A549 (cell line): ENCODE measurements around the gene NEK5. TPM values are rescaled to one million over a fixed set of nuclear protein-coding genes. Genes with fewer than 3 reads are reported as not detected.

Source experiments
- ATAC-seq, 2 experiments: fragments of 200-7000 bp in 1 of 2; fragments of >200 bp in 1 of 2; cut with Nextera tagmentation in 1 of 2; cut with Tn5 transposase in 1 of 2; 3 replicates each; pipeline versions ENCODE4 v1.8.0 to v1.9.1; 2018 to 2020; ENCODE audit warnings: mild to moderate bottlenecking in 1 of 2, moderate library complexity in 1 of 2
- CTCF ChIA-PET: fragments of 300-600 bp; sonication (Branson Sonifier 250); formaldehyde crosslinking; extraction: SDS; loops from one replicate; lab custom pipeline; 2021; ENCODE audit warnings: antibody characterized with exemption, inconsistent platforms; lab: Yijun Ruan, JAX
- POLR2A ChIA-PET: fragments of 350-600 bp; formaldehyde crosslinking; extraction: SDS; loops from one replicate; lab custom pipeline; 2021; ENCODE audit warnings: antibody characterized with exemption, inconsistent platforms; lab: Yijun Ruan, JAX
- DNase-seq, 2 experiments: peaks; one replicate each; pipeline versions ENCODE4 v3.0.0 to v3.0.0-alpha.2; 2011 to 2016; ENCODE audit warnings: low read depth in 1 of 2, low spot score in 1 of 2
- FAIRE-seq: peaks from 2 replicates; lab custom pipeline; 2011; peaks lifted over from hg19 to GRCh38; lab: Jason Lieb, UNC
- H3K27ac ChIP-seq, 2 experiments: fragments of >200 bp; sonication (Bioruptor Twin); formaldehyde crosslinking; 3 replicates each; pipeline ENCODE4 v1.5.1; 2016 to 2017
- H3K4me1 ChIP-seq: fragments of >200 bp; sonication (Bioruptor Twin); formaldehyde crosslinking; 3 replicates; pipeline ENCODE4 v1.6.1; 2016
- H3K4me2 ChIP-seq: fragments of >200 bp; sonication (Bioruptor Twin); formaldehyde crosslinking; 3 replicates; pipeline ENCODE4 v1.6.1; 2016
- H3K4me3 ChIP-seq: fragments of >200 bp; sonication (Bioruptor Twin); formaldehyde crosslinking; 3 replicates; pipeline ENCODE4 v1.5.1; 2016
- H3K9me3 ChIP-seq: fragments of >200 bp; sonication (Bioruptor Twin); formaldehyde crosslinking; 3 replicates; pipeline ENCODE4 v1.6.1; 2016
- BCL3 ChIP-seq: fragments of >200 bp; sonication (Bioruptor Twin); formaldehyde crosslinking; IDR thresholded peaks from 3 replicates; pipeline ENCODE4 v1.6.1; 2016
- BHLHE40 ChIP-seq: IDR thresholded peaks from 2 replicates; pipeline ENCODE4 v1.6.1; 2012; ENCODE audit warnings: low read depth, low read length, inconsistent platforms
- CBX2 ChIP-seq: fragments of 200-600 bp; sonication (generic); IDR thresholded peaks from 2 replicates; pipeline ENCODE4 v1.6.1; 2016; ENCODE audit warnings: low read depth, mild to moderate bottlenecking, borderline replicate concordance
- CEBPB ChIP-seq, 2 experiments: fragments of >200 bp in 1 of 2; sonication (Bioruptor Twin) in 1 of 2; formaldehyde crosslinking in 1 of 2; IDR thresholded peaks; 2 replicates each; pipeline ENCODE4 v1.6.1; 2012 to 2016
- EHF ChIP-seq: fragments of 250-450 bp; sonication (Bioruptor Pico); IDR thresholded peaks from 2 replicates; pipeline ENCODE4 v1.5.0; 2020; ENCODE audit warnings: mild to moderate bottlenecking
- EHMT2 ChIP-seq: fragments of 200-600 bp; sonication (generic); IDR thresholded peaks from 2 replicates; pipeline ENCODE4 v1.6.1; 2016; ENCODE audit warnings: antibody characterized with exemption, low read depth, mild to moderate bottlenecking, moderate library complexity
- ELK1 ChIP-seq: fragments of 150-350 bp; IDR thresholded peaks from 2 replicates; pipeline ENCODE4 v1.6.1; 2014; ENCODE audit warnings: low read depth, mild to moderate bottlenecking, low read length
- ESRRA ChIP-seq: fragments of 150-350 bp; IDR thresholded peaks from 2 replicates; pipeline ENCODE4 v1.6.1; 2014; ENCODE audit warnings: mild to moderate bottlenecking, low read length, borderline replicate concordance
- FOSB ChIP-seq: fragments of 250-450 bp; sonication (Bioruptor Pico); IDR thresholded peaks from 2 replicates; pipeline ENCODE4 v1.5.0; 2020; ENCODE audit warnings: mild to moderate bottlenecking, moderate library complexity
- HEYL ChIP-seq: fragments of 250-450 bp; sonication (Bioruptor Pico); IDR thresholded peaks from 2 replicates; pipeline ENCODE4 v1.8.0; 2021; ENCODE audit warnings: mild to moderate bottlenecking, moderate library complexity
- HOXA7 ChIP-seq: fragments of 250-450 bp; sonication (Bioruptor Pico); IDR thresholded peaks from 2 replicates; pipeline ENCODE4 v1.5.0; 2020; ENCODE audit warnings: mild to moderate bottlenecking, moderate library complexity
- HOXB13 ChIP-seq: fragments of 250-450 bp; sonication (Bioruptor Pico); IDR thresholded peaks from 2 replicates; pipeline ENCODE4 v1.5.0; 2020; ENCODE audit warnings: low read depth, mild to moderate bottlenecking, moderate library complexity
- HOXB5 ChIP-seq: fragments of 250-450 bp; sonication (Bioruptor Pico); IDR thresholded peaks from 2 replicates; pipeline ENCODE4 v1.5.0; 2020; ENCODE audit warnings: mild to moderate bottlenecking, moderate library complexity
- JUN ChIP-seq, 2 experiments: fragments of >200 bp; sonication (Bioruptor Twin); formaldehyde crosslinking; IDR thresholded peaks; 2 replicates in 1 of 2; 3 replicates in 1 of 2; pipeline ENCODE4 v1.6.1; 2016 to 2017
- JUNB ChIP-seq: fragments of >200 bp; sonication (Bioruptor Twin); formaldehyde crosslinking; IDR thresholded peaks from 2 replicates; pipeline ENCODE4 v1.6.1; 2016
- KDM1A ChIP-seq: fragments of 200-600 bp; sonication (generic); IDR thresholded peaks from 2 replicates; pipeline ENCODE4 v1.6.1; 2016; ENCODE audit warnings: low read depth, mild to moderate bottlenecking
- MYC ChIP-seq: IDR thresholded peaks from 2 replicates; pipeline ENCODE4 v1.6.1; 2012; ENCODE audit warnings: mild to moderate bottlenecking, inconsistent platforms, low read length, improper control_type of control experiment, borderline replicate concordance
- NFE2L2 ChIP-seq: fragments of 150-350 bp; conservative IDR thresholded peaks from 2 replicates; pipeline ENCODE4 v1.6.1; 2014; ENCODE audit warnings: low read length
- NR3C1 ChIP-seq: fragments of >200 bp; sonication (Bioruptor Twin); formaldehyde crosslinking; IDR thresholded peaks from 3 replicates; pipeline ENCODE4 v1.6.1; 2017
- POLR2A ChIP-seq: IDR thresholded peaks from 2 replicates; pipeline ENCODE4 v1.6.1; 2012; ENCODE audit warnings: mild to moderate bottlenecking, low read length
- RAD21 ChIP-seq, 2 experiments: fragments of >200 bp in 1 of 2; sonication (Bioruptor Twin) in 1 of 2; formaldehyde crosslinking in 1 of 2; IDR thresholded peaks in 1 of 2; conservative IDR thresholded peaks in 1 of 2; 2 replicates in 1 of 2; 3 replicates in 1 of 2; pipeline ENCODE4 v1.6.1; 2012 to 2018; ENCODE audit warnings: inconsistent platforms in 1 of 2
- RARB ChIP-seq: fragments of 250-450 bp; sonication (Bioruptor Pico); IDR thresholded peaks from 2 replicates; pipeline ENCODE4 v1.8.0; 2021; ENCODE audit warnings: mild to moderate bottlenecking, moderate library complexity
- SMC3 ChIP-seq: fragments of >200 bp; sonication (Bioruptor Twin); formaldehyde crosslinking; IDR thresholded peaks from 3 replicates; pipeline ENCODE4 v1.6.1; 2018; ENCODE audit warnings: inconsistent platforms
- TP53 ChIP-seq: fragments of 250-450 bp; sonication (Bioruptor Pico); IDR thresholded peaks from 2 replicates; pipeline ENCODE4 v1.5.0; 2021; ENCODE audit warnings: mild to moderate bottlenecking, moderate library complexity
- ZNF302 ChIP-seq: fragments of 250-450 bp; sonication (Bioruptor Pico); IDR thresholded peaks from 2 replicates; pipeline ENCODE4 v1.9.0; 2021; ENCODE audit warnings: inconsistent platforms, mild to moderate bottlenecking, moderate library complexity
- ZSCAN20 ChIP-seq: fragments of 250-450 bp; sonication (Bioruptor Pico); IDR thresholded peaks from 2 replicates; pipeline ENCODE4 v1.8.0; 2022; ENCODE audit warnings: mild to moderate bottlenecking, moderate library complexity
- WGBS: methylation state at CpG from one replicate; pipeline ENCODE4 v1.1.6; 2017; ENCODE audit errors: missing lambda C conversion rate; 5-methylcytosine and 5-hydroxymethylcytosine counted together
- polyA plus RNA-seq, 4 experiments: library from polyadenylated mRNA; depleted of rRNA in 3 of 4; stranded (reverse); fragments of >200 nt; fragmentation: RNase III in 1 of 4; extraction: RNeasy Plus Mini Kit Qiagen cat#74134 plus additional on column Dnase treatment in 1 of 4; gene quantifications; 2 replicates in 3 of 4; 3 replicates in 1 of 4; pipeline ENCODE4 v1.2.3, GENCODE V29; 2011 to 2017

NEK5 gene
- polyA plus RNA-seq, 2 of the 4 experiments (the other 2 are of a cell fraction): 0.08 to 0.23 TPM

DNA sequence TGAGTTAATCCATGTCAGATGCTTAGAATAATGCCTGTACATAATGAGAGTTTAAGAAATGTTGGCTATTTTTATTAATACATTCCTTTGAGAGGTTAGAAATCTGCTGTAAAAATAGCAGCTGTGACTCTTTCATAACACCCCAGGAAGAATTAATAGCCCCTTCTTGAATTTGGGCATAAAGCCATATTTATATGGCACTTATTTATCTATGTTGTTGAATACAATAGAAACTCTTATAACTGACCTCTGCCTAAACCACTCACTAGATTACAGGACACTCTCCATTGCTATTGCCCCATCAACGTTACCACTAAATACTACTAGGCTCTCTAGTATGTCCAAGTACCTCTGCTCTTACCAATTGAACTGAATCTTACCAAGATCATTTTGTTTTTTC lies 16.3 kb downstream of the NEK5 start:
- CTCF ChIA-PET: interaction anchor here (1.0 kb wide), 1 partner anchor 17 kb away, joined by 3 read pairs; no protein-coding TSS in a partner anchor
- TF ChIP-seq EHMT2 (no peak), BCL3 (no peak), HOXA7 (CRISPR knock-in tag) (no peak), HOXB13 (CRISPR knock-in tag) (no peak), FOSB (no peak), HEYL (no peak), SMC3 (no peak), POLR2A (no peak), NFE2L2 (no peak), ESRRA (no peak), HOXB5 (CRISPR knock-in tag) (no peak), BHLHE40 (no peak), CEBPB (IDR thresholded peaks at IDR 0.05) (no peak)
- TF ChIP-seq, all 56 proteins: peak for 0
- Histone ChIP-seq H3K4me1 (no peaks in the 10 kb centered on the region), H3K4me2 (no peak overlapping the region), H3K27ac (no peak overlapping the region), H3K4me3 (no peak overlapping the region), H3K9me3 (no peaks in the 10 kb centered on the region)
- ATAC-seq (no peak), FAIRE-seq (no peak), DNase-seq (no peak)
- WGBS: 8% methylated on average over 1 of the region's 1 CpG
- POLR2A ChIA-PET: no interaction called here

GRCh38 chr13:52109116-52109670 lies 19.7 kb downstream of the NEK5 start:
- FAIRE-seq (no peak), ATAC-seq (no peak), DNase-seq (no peak)
- Histone ChIP-seq H3K27ac (no peak overlapping the region), H3K9me3 (no peaks in the 10 kb centered on the region), H3K4me2 (no peak overlapping the region), H3K4me3 (no peak overlapping the region), H3K4me1 (no peaks in the 10 kb centered on the region; the same call in 1 of the 3 replicates)
- TF ChIP-seq HOXA7 (CRISPR knock-in tag): no peak
- no peak for TF ChIP-seq KDM1A
- no peak for TF ChIP-seq SMC3
- no peak for TF ChIP-seq EHF (CRISPR knock-in tag)
- no peak for TF ChIP-seq RARB (CRISPR knock-in tag)
- no peak for TF ChIP-seq RAD21 (conservative IDR thresholded peaks at IDR 0.05 in 1 of 2, IDR thresholded peaks at IDR 0.05 in 1 of 2)
- no peak for TF ChIP-seq CBX2
- no peak for TF ChIP-seq TP53
- no peak for TF ChIP-seq NR3C1
- no peak for TF ChIP-seq ESRRA
- no peak for TF ChIP-seq EHMT2
- TF ChIP-seq MYC: no peak
- no peak for TF ChIP-seq ZSCAN20 (CRISPR knock-in tag)
- TF ChIP-seq JUNB: no peak
- no peak for TF ChIP-seq ZNF302 (CRISPR knock-in tag)
- TF ChIP-seq ELK1: no peak
- TF ChIP-seq JUN (IDR thresholded peaks at IDR 0.05): no peak
- TF ChIP-seq NFE2L2: no peak
- ChIA-PET POLR2A (no interaction called here), CTCF (no interaction called here)
- 72% methylated on average over 1 of the region's 1 CpG for WGBS
